IMR-90 (cell line): ENCODE measurements around the gene RHBDL1. TPM values are rescaled to one million over a fixed set of nuclear protein-coding genes. Genes with fewer than 3 reads are reported as not detected.

Source experiments
- ATAC-seq: fragments of 200-7000 bp; cut with Tn5 transposase; 2 replicates; pipeline ENCODE4 v1.9.1; 2020; ENCODE audit warnings: low read depth, mild to moderate bottlenecking, moderate library complexity
- BruUV-seq: library from RNA; stranded (reverse); fragments of 400-500 nt; replicated peaks from 2 replicates; lab custom pipeline; 2021; lab: Mats Ljungman, UMichigan
- CTCF ChIA-PET: fragments of 300-600 bp; formaldehyde crosslinking; extraction: SDS; loops from one replicate; lab custom pipeline; 2021; ENCODE audit warnings: antibody characterized with exemption; lab: Yijun Ruan, JAX
- POLR2A ChIA-PET: fragments of 300-600 bp; sonication (Branson Sonifier 250); formaldehyde crosslinking; loops from one replicate; lab custom pipeline; 2022; ENCODE audit warnings: antibody characterized with exemption; ENCODE audit not compliant: unreplicated experiment; lab: Charles Lee
- DNase-seq: peaks from one replicate; pipeline ENCODE4 v3.0.0; 2013
- H2AFZ ChIP-seq: replicated peaks from 2 replicates; pipeline ENCODE3; 2013; ENCODE audit warnings: low read length, mild to moderate bottlenecking; ENCODE audit not compliant: poor library complexity
- H2AK5ac ChIP-seq: 2 replicates; pipeline ENCODE4 v1.6.1; 2013; ENCODE audit warnings: low read depth, low read length, inconsistent platforms
- H2AK9ac ChIP-seq: replicated peaks from 2 replicates; pipeline ENCODE3; 2013; ENCODE audit warnings: mild to moderate bottlenecking, low read depth, low read length, moderate library complexity; ENCODE audit not compliant: poor library complexity
- H2BK120ac ChIP-seq: 2 replicates; pipeline ENCODE4 v1.6.1; 2013; ENCODE audit warnings: low read depth, low read length, inconsistent platforms
- H2BK15ac ChIP-seq: 3 replicates; pipeline ENCODE4 v1.6.1; 2013; ENCODE audit warnings: low read depth, low read length, inconsistent platforms
- H2BK20ac ChIP-seq: 2 replicates; pipeline ENCODE4 v1.6.1; 2013; ENCODE audit warnings: low read depth, mild to moderate bottlenecking, inconsistent platforms, low read length, moderate library complexity
- H2BK5ac ChIP-seq: 2 replicates; pipeline ENCODE4 v1.6.1; 2013; ENCODE audit warnings: mild to moderate bottlenecking, low read depth, low read length, inconsistent platforms; ENCODE audit not compliant: poor library complexity, severe bottlenecking
- H3K14ac ChIP-seq: replicated peaks from 2 replicates; pipeline ENCODE4 v1.6.1; 2013; ENCODE audit warnings: low read depth, low read length, inconsistent platforms
- H3K18ac ChIP-seq: 2 replicates; pipeline ENCODE4 v1.6.1; 2013; ENCODE audit warnings: low read depth, low read length, control low read depth
- H3K23ac ChIP-seq: 2 replicates; pipeline ENCODE4 v1.6.1; 2013; ENCODE audit warnings: low read depth, low read length, inconsistent platforms
- H3K27ac ChIP-seq: 2 replicates; pipeline ENCODE4 v1.5.1; 2013; ENCODE audit warnings: mild to moderate bottlenecking, control low read depth, low read length; ENCODE audit not compliant: insufficient read depth
- H3K27me3 ChIP-seq: 2 replicates; pipeline ENCODE4 v1.6.1; 2013; ENCODE audit warnings: low read length; ENCODE audit not compliant: control insufficient read depth, insufficient read depth
- H3K36me3 ChIP-seq: 2 replicates; pipeline ENCODE4 v1.6.1; 2013; ENCODE audit warnings: low read length, mixed read lengths; ENCODE audit not compliant: control insufficient read depth, insufficient read depth
- H3K4ac ChIP-seq: 2 replicates; pipeline ENCODE4 v1.6.1; 2013; ENCODE audit warnings: low read depth, low read length, inconsistent platforms
- H3K4me1 ChIP-seq: 2 replicates; pipeline ENCODE4 v1.6.1; 2013; ENCODE audit warnings: low read length, mixed read lengths; ENCODE audit not compliant: control insufficient read depth, insufficient read depth
- H3K4me2 ChIP-seq: 2 replicates; pipeline ENCODE4 v1.6.1; 2013; ENCODE audit warnings: low read depth, mild to moderate bottlenecking, control low read depth, low read length, moderate library complexity
- H3K4me3 ChIP-seq: 2 replicates; pipeline ENCODE4 v1.5.1; 2013; ENCODE audit warnings: low read depth, mild to moderate bottlenecking, control low read depth, low read length, moderate library complexity; ENCODE audit not compliant: insufficient read depth
- H3K56ac ChIP-seq: 2 replicates; pipeline ENCODE4 v1.6.1; 2013; ENCODE audit warnings: low read length, inconsistent platforms; ENCODE audit not compliant: insufficient read depth; ENCODE audit errors: extremely low read depth
- H3K79me1 ChIP-seq, 2 experiments: 2 replicates each; pipeline ENCODE4 v1.6.1; 2013; ENCODE audit warnings: low read length in 2 of 2, inconsistent platforms in 1 of 2, low read depth in 1 of 2
- H3K9ac ChIP-seq: 2 replicates; pipeline ENCODE4 v1.6.1; 2013; ENCODE audit warnings: low read depth, low read length, control low read depth
- H3K9me1 ChIP-seq: 2 replicates; pipeline ENCODE4 v1.6.1; 2013; ENCODE audit warnings: low read length, inconsistent platforms; ENCODE audit not compliant: insufficient read depth
- H3K9me3 ChIP-seq: 2 replicates; pipeline ENCODE4 v1.6.1; 2013; ENCODE audit warnings: low read length; ENCODE audit not compliant: control insufficient read depth, insufficient read depth
- H4K20me1 ChIP-seq: 2 replicates; pipeline ENCODE4 v1.6.1; 2013; ENCODE audit warnings: low read length, inconsistent platforms; ENCODE audit not compliant: insufficient read depth
- H4K5ac ChIP-seq: 2 replicates; pipeline ENCODE4 v1.6.1; 2013; ENCODE audit warnings: mild to moderate bottlenecking, low read depth, low read length, control low read depth
- H4K8ac ChIP-seq, 2 experiments: 2 replicates each; pipeline ENCODE4 v1.6.1; 2013; ENCODE audit warnings: low read depth in 2 of 2, low read length in 2 of 2, control low read depth in 1 of 2, inconsistent platforms in 1 of 2
- H4K91ac ChIP-seq: 2 replicates; pipeline ENCODE4 v1.6.1; 2013; ENCODE audit warnings: low read depth, low read length, inconsistent platforms; ENCODE audit not compliant: insufficient read depth
- BHLHE40 ChIP-seq: fragments of 150-350 bp; IDR thresholded peaks from 2 replicates; pipeline ENCODE4 v1.6.1; 2016; ENCODE audit warnings: mild to moderate bottlenecking, low read depth, low read length
- CEBPB ChIP-seq: IDR thresholded peaks from 2 replicates; pipeline ENCODE4 v1.6.1; 2012; ENCODE audit warnings: low read depth, low read length, improper control_type of control experiment
- ELK1 ChIP-seq: fragments of 150-350 bp; IDR thresholded peaks from 2 replicates; pipeline ENCODE4 v1.6.1; 2016; ENCODE audit warnings: low read depth, mild to moderate bottlenecking, low read length, moderate library complexity, borderline replicate concordance
- MAZ ChIP-seq: IDR thresholded peaks from 2 replicates; pipeline ENCODE4 v1.6.1; 2012; ENCODE audit warnings: low read depth, mild to moderate bottlenecking, low read length, improper control_type of control experiment, moderate library complexity, borderline replicate concordance
- MXI1 ChIP-seq: IDR thresholded peaks from 2 replicates; pipeline ENCODE4 v1.6.1; 2012; ENCODE audit warnings: low read depth, mild to moderate bottlenecking, low read length, moderate library complexity, borderline replicate concordance
- POLR2A ChIP-seq: IDR thresholded peaks from 2 replicates; pipeline ENCODE4 v1.6.1; 2012; ENCODE audit warnings: mild to moderate bottlenecking, low read depth, low read length
- RFX5 ChIP-seq: IDR thresholded peaks from 2 replicates; pipeline ENCODE4 v1.8.0; 2012; ENCODE audit warnings: low read depth, mild to moderate bottlenecking, low read length, moderate library complexity
- WGBS, 2 experiments: methylation state at CpG; one replicate each; pipeline versions ENCODE4 v1.1.5 to v1.1.7; 2013; ENCODE audit warnings: missing lambda C conversion rate in 2 of 2; ENCODE audit not compliant: insufficient read length in 1 of 2; ENCODE audit errors: extremely low coverage in 2 of 2; 5-methylcytosine and 5-hydroxymethylcytosine counted together
- dilution Hi-C: fragments of 300-500 bp; cut with HindIII; formaldehyde crosslinking; loops from one replicate; pipeline ENCODE4 v1.14.3; 2018; ENCODE audit warnings: low sequenced_read_pairs; ENCODE audit not compliant: unreplicated experiment
- in situ Hi-C: fragments of 300-500 bp; cut with MboI; formaldehyde crosslinking; loops from 3 replicates; pipeline ENCODE4 v1.14.3; 2019; ENCODE audit warnings: low sequenced_read_pairs, inconsistent platforms, mixed read lengths
- intact Hi-C: fragments of 100-400 bp; cut with micrococcal nuclease; formaldehyde crosslinking; loops from 2 replicates; pipeline ENCODE4 v1.10.0; 2022
- polyA plus RNA-seq, 3 experiments: library from polyadenylated mRNA; depleted of rRNA; stranded (reverse); fragments of >200 nt; gene quantifications; 2 replicates each; pipeline ENCODE4 v1.2.3, GENCODE V29; 2012; ENCODE audit warnings: low replicate concordance in 1 of 3
- total RNA-seq: library from RNA; depleted of rRNA; stranded (reverse); fragments of >200 nt; gene quantifications from 2 replicates; pipeline ENCODE4 v1.2.3, GENCODE V29; 2012
- TF ChIP-seq, protein P1 (sequence below): conservative IDR thresholded peaks from 2 replicates; pipeline ENCODE4 v1.5.1; 2012; ENCODE audit warnings: mild to moderate bottlenecking, low read depth, low read length, improper control_type of control experiment

RHBDL1 gene
- total and polyA plus RNA-seq, 2 of the 4 experiments (the other 2 are of a cell fraction), result 0.72 to 4.1 TPM

- Histone ChIP-seq H4K5ac (no peak overlapping the region), H4K91ac (no peak overlapping the region), H2BK20ac (no peak overlapping the region), H4K8ac (no peak overlapping the region), H3K14ac (no peak overlapping the region), H3K36me3 (no peaks in the 10 kb centered on the region), H2AK9ac (no peak overlapping the region), H2AFZ (no peak overlapping the region), H3K4me2 (no peak overlapping the region), H2BK5ac (no peak overlapping the region), H2BK15ac (no peak overlapping the region), H3K9me3 (no peaks in the 10 kb centered on the region), H3K4me3 (no peak overlapping the region), H3K27me3 (peaks cover 34% of the 10 kb centered on the region), H3K9me1 (no peaks in the 10 kb centered on the region), H3K4me1 (peaks cover 5% of the 10 kb centered on the region; the same call in 1 of the 2 replicates), H3K9ac (no peak overlapping the region), H2AK5ac (no peak overlapping the region), H3K18ac (no peak overlapping the region), H3K4ac (no peak overlapping the region), H3K56ac (no peak overlapping the region), H3K79me1 (no peaks in the 10 kb centered on the region), H2BK120ac (no peak overlapping the region), H4K20me1 (peaks cover 14% of the 10 kb centered on the region; the same call in 1 of the 2 replicates), H3K23ac (no peak overlapping the region), H3K27ac (no peak overlapping the region)
- ChIA-PET POLR2A (interaction anchor here (0.6 kb wide), 1 partner anchor 11 kb away, joined by 4 read pairs; no protein-coding TSS in a partner anchor), CTCF (no interaction called here)
- no TSS peak for BruUV-seq
- WGBS, 2 experiments, result 100% methylated on average over 1 of the region's 4 CpGs; no CpG with 5 or more reads in 1 of the 2 experiments
- intact Hi-C loops, result no loop called here
- dilution Hi-C loops, result no loop called here
- DNase-seq (no peak), ATAC-seq (no peak)
- in situ Hi-C loops, result loop anchor here (25.0 kb wide), 1 partner anchor 353 kb away; the partner anchor contains the start of gene SSTR5
- TF ChIP-seq ELK1, result no peak
- no peak for TF ChIP-seq POLR2A
- no peak for TF ChIP-seq CEBPB
- TF ChIP-seq, protein P1, sequence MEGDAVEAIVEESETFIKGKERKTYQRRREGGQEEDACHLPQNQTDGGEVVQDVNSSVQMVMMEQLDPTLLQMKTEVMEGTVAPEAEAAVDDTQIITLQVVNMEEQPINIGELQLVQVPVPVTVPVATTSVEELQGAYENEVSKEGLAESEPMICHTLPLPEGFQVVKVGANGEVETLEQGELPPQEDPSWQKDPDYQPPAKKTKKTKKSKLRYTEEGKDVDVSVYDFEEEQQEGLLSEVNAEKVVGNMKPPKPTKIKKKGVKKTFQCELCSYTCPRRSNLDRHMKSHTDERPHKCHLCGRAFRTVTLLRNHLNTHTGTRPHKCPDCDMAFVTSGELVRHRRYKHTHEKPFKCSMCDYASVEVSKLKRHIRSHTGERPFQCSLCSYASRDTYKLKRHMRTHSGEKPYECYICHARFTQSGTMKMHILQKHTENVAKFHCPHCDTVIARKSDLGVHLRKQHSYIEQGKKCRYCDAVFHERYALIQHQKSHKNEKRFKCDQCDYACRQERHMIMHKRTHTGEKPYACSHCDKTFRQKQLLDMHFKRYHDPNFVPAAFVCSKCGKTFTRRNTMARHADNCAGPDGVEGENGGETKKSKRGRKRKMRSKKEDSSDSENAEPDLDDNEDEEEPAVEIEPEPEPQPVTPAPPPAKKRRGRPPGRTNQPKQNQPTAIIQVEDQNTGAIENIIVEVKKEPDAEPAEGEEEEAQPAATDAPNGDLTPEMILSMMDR, result no peak
- TF ChIP-seq MAZ, result no peak
- TF ChIP-seq MXI1, result no peak
- no peak for TF ChIP-seq RFX5
- no peak for TF ChIP-seq BHLHE40
These were observed 33.5 kb downstream of the RHBDL1 start for GRCh38 chr16:708959-709358.
